Kasumi-1 (cell line): ENCODE measurements around the gene CDADC1.
"Not testable (repeated sequence)": the region's sequence is repeated elsewhere in the genome, so short reads cannot be mapped to it uniquely, and the experiment has no call there.

Experiments used
- DNase-seq, 2 experiments: peaks; one replicate each; lab custom pipeline; 2025; lab: John Stamatoyannopoulos, UW

Gene CDADC1

GRCh38 chr13:49238621-49239020, 9.1 kb upstream of the CDADC1 start:
- no peak for DNase-seq

- DNase-seq = peak; percentile 64 to 78
These were observed 7.7 kb upstream of the CDADC1 start for GRCh38 chr13:49240017-49240416.

GRCh38 chr13:49241296-49241695, 6.4 kb upstream of the CDADC1 start:
- no peak for DNase-seq

GRCh38 chr13:49245101-49245500, 2.6 kb upstream of the CDADC1 start:
- no peak for DNase-seq

GRCh38 chr13:49246850-49247642, 679 bp upstream of the CDADC1 start:
- DNase-seq = peak in 1 of 2 experiments; percentile 53

- peak; percentile 29 to 55 for DNase-seq
These were observed 887 bp downstream of the CDADC1 start for GRCh38 chr13:49248622-49249002.

GRCh38 chr13:49251326-49251725, 3.6 kb downstream of the CDADC1 start:
- no peak for DNase-seq

GRCh38 chr13:49253310-49253709, 5.6 kb downstream of the CDADC1 start:
- peak; percentile 82 to 88 for DNase-seq

- DNase-seq = peak; percentile 28 to 55
These were observed 6.3 kb downstream of the CDADC1 start for GRCh38 chr13:49254007-49254406.

- DNase-seq = no peak
These were observed 9.1 kb downstream of the CDADC1 start for GRCh38 chr13:49256841-49257240.

- DNase-seq = no peak
These were observed 10.5 kb downstream of the CDADC1 start for GRCh38 chr13:49258089-49258796.

- DNase-seq = no peak
These were observed 11.9 kb downstream of the CDADC1 start for GRCh38 chr13:49259586-49259985.

GRCh38 chr13:49262634-49263033, 14.9 kb downstream of the CDADC1 start:
- DNase-seq = no peak

- DNase-seq = no peak
These were observed 18.1 kb downstream of the CDADC1 start for GRCh38 chr13:49265822-49266221.

GRCh38 chr13:49271264-49271663, 23.5 kb downstream of the CDADC1 start:
- no peak for DNase-seq

GRCh38 chr13:49272296-49272695, 24.6 kb downstream of the CDADC1 start:
- DNase-seq = no peak

- DNase-seq = peak in 1 of 2 experiments; percentile 14
These were observed 30.5 kb downstream of the CDADC1 start for GRCh38 chr13:49278211-49278610.

- DNase-seq = no peak
These were observed 31.4 kb downstream of the CDADC1 start for GRCh38 chr13:49279112-49279511.

- DNase-seq = no peak
These were observed 32.2 kb downstream of the CDADC1 start for GRCh38 chr13:49279885-49280284.

- DNase-seq = no peak
These were observed 40.3 kb downstream of the CDADC1 start for GRCh38 chr13:49287995-49288394.

GRCh38 chr13:49288458-49288857, 40.7 kb downstream of the CDADC1 start:
- DNase-seq = no peak

GRCh38 chr13:49292742-49293486, 45.2 kb downstream of the CDADC1 start:
- no peak for DNase-seq

GRCh38 chr13:49294723-49295122, 47.0 kb downstream of the CDADC1 start:
- DNase-seq = not testable (repeated sequence)
